ENCODE measurements around the gene L1CAM. TPM values are rescaled to one million over a fixed set of nuclear protein-coding genes. Genes with fewer than 3 reads are reported as not detected.

Gene L1CAM
- total RNA-seq, 1 donor from 2014 or later = 0.49 TPM

DNA sequence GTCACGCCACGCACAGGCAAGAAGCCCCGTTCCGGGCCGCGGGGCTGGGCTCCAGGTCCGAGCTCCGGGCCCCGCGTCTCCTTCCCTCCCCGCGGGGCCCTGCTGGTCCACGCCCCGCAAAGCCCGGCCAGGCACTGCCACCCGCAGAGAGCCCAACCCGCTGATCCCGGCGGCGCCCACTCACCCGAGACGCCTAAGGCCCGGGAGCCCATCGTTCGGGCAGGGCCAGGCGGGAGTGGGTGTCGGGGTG lies 56.5 kb downstream of the L1CAM start:
- peak overlapping the region; percentile 78 for H3K4me2 ChIP-seq
- H3K27me3 Mint-ChIP-seq (ENCODE audit: insufficient read depth, low read depth) = peaks cover 12% of the 10 kb centered on the region

DNA sequence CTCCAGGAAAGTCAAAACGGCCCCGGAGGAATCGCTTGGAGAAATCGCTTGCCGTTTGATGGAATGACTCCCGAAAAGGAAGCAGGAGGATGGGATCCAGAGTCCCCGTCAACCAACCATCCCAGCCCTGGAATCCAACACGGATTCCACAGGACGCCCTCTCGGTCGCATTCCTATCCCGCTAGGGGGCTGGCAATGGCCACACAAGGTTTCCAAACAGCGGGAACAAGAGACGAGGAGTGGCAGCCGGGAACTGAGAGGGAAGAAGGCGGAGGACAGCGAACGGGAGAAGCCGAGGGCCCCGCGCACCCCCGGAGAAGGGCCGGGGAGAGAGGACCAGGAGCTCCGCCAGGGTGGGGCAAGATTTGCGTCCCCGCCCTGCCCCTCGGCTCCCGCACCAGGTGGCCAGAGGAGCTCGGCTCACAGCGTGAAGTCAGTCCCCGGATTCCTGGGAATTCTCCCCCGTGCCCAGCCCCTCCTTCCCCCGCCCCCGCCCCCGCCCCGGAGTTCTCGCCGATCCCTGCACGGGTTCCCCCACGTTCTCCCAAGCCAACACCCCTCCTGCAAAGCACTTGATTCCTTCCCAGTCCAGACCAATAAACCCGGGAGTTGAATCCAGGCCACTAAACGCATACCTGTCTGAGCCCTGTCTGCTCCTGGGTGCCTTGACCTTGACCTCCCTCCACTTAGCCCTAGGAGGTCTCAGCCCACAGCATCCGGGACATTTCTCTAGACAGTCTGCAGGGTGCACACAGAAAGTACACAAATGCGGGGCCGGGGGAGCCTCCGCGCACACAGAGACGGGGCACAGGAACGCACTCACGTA lies 57.0 kb downstream of the L1CAM start:
- Histone ChIP-seq H3K9ac (no peak overlapping the region), H3K9me3 (ENCODE audit: low read depth) (no peaks in the 10 kb centered on the region), H3K27ac (no peak overlapping the region), H2AFZ (replicated peaks) (no peak overlapping the region), H3K4me3 (peak overlapping the region; percentile 51), H3K27me3 (peaks cover 63% of the 10 kb centered on the region), H3K79me2 (ENCODE audit: low read depth) (no peaks in the 10 kb centered on the region), H3K4me1 (no peaks in the 10 kb centered on the region), H3K36me3 (no peaks in the 10 kb centered on the region), H4K20me1 (ENCODE audit: low read depth) (peaks cover 8% of the 10 kb centered on the region), H3K4me2 (peak overlapping the region; percentile 78), H3F3A (ENCODE audit: low read depth) (peaks cover 16% of the 10 kb centered on the region)
- Mint-ChIP-seq H3K36me3 (peaks cover 5% of the 10 kb centered on the region), H3K27me3 (ENCODE audit: insufficient read depth, low read depth) (peaks cover 12% of the 10 kb centered on the region), H3K4me3 (peak overlapping the region; percentile 86), H3K4me1 (peaks cover 4% of the 10 kb centered on the region), H3K9me3 (peaks cover 24% of the 10 kb centered on the region), H3K27ac (no peak overlapping the region)
- DNase-seq (ENCODE audit: low spot score) = peak; percentile 76
- TF ChIP-seq EZH2phosphoT487 (IDR thresholded peaks at IDR 0.05) = no peak
- TF ChIP-seq CTCF (IDR thresholded peaks at IDR 0.05) = peak; percentile 11
- TF ChIP-seq EZH2 (IDR thresholded peaks at IDR 0.05) = no peak

More for the DNA sequence above, 56.5 kb downstream of the L1CAM start:
- H3K4me1 Mint-ChIP-seq = peaks cover 4% of the 10 kb centered on the region
- Histone ChIP-seq H2AFZ (replicated peaks) (no peak overlapping the region), H3K4me3 (peak overlapping the region; percentile 51), H3K36me3 (no peaks in the 10 kb centered on the region), H3K27ac (no peak overlapping the region), H3K9me3 (ENCODE audit: low read depth) (no peaks in the 10 kb centered on the region), H3K9ac (no peak overlapping the region), H3F3A (ENCODE audit: low read depth) (peaks cover 16% of the 10 kb centered on the region), H3K27me3 (peaks cover 63% of the 10 kb centered on the region), H3K4me1 (no peaks in the 10 kb centered on the region), H3K79me2 (ENCODE audit: low read depth) (no peaks in the 10 kb centered on the region), H4K20me1 (ENCODE audit: low read depth) (peaks cover 8% of the 10 kb centered on the region)
- peaks cover 27% of the 10 kb centered on the region for H3K9me3 Mint-ChIP-seq
- H3K27ac Mint-ChIP-seq = no peak overlapping the region
- H3K4me3 Mint-ChIP-seq = peak overlapping the region; percentile 86
- TF ChIP-seq EZH2phosphoT487 (IDR thresholded peaks at IDR 0.05) = no peak
- peak; percentile 70 for TF ChIP-seq EZH2 (IDR thresholded peaks at IDR 0.05)
- no peak for DNase-seq (ENCODE audit: low spot score)
- H3K36me3 Mint-ChIP-seq = peaks cover 5% of the 10 kb centered on the region

- H3K9me3 Mint-ChIP-seq = peaks cover 22% of the 10 kb centered on the region
- DNase-seq (ENCODE audit: low spot score) = no peak
- H3K9me3 ChIP-seq (ENCODE audit: low read depth) = no peaks in the 10 kb centered on the region
- peak overlapping the region; percentile 78 for H3K4me2 ChIP-seq
- TF ChIP-seq CTCF (IDR thresholded peaks at IDR 0.05) (no peak), EZH2phosphoT487 (IDR thresholded peaks at IDR 0.05) (no peak), EZH2 (IDR thresholded peaks at IDR 0.05) (no peak)
- peaks cover 16% of the 10 kb centered on the region for H3F3A ChIP-seq (ENCODE audit: low read depth)
- no peak overlapping the region for H3K9ac ChIP-seq
- peak overlapping the region; percentile 77 for H3K4me3 Mint-ChIP-seq
- H3K4me1 Mint-ChIP-seq = peaks cover 4% of the 10 kb centered on the region
- H4K20me1 ChIP-seq (ENCODE audit: low read depth) = peaks cover 8% of the 10 kb centered on the region
- no peak overlapping the region for H3K27ac ChIP-seq
- H3K4me3 ChIP-seq = peak overlapping the region; percentile 51
- H3K27me3 ChIP-seq = peaks cover 63% of the 10 kb centered on the region
- H3K36me3 Mint-ChIP-seq = peaks cover 5% of the 10 kb centered on the region
- H3K4me1 ChIP-seq = no peaks in the 10 kb centered on the region
- H3K36me3 ChIP-seq = no peaks in the 10 kb centered on the region
- H3K27me3 Mint-ChIP-seq (ENCODE audit: insufficient read depth, low read depth) = peaks cover 12% of the 10 kb centered on the region
- no peak overlapping the region for H3K27ac Mint-ChIP-seq
- no peaks in the 10 kb centered on the region for H3K79me2 ChIP-seq (ENCODE audit: low read depth)
- no peak overlapping the region for H2AFZ ChIP-seq (replicated peaks)
Observed at GRCh38 chrX:153828308-153828707, 57.7 kb downstream of the L1CAM start.

DNA sequence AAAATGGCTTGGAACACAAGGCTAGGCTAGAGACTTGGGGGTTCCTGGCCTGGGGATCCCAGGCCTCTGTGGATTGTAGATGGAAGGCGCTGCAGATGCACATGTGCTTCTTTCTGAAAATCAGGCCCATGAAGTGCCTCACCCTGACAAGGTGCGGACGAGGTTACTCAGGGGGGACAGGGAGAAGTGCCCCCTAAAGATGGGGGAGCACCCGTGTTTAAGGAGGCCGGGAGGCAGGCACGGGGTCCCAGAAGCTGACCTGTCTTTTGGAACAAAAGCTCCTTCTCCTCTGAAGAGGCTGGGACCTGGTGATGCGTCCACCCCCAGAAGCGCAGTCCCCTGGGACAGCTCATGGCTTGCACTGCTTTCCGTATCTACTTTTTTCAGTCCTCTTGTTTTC lies 58.1 kb downstream of the L1CAM start:
- Mint-ChIP-seq H3K4me1 (peaks cover 4% of the 10 kb centered on the region), H3K4me3 (peak overlapping the region; percentile 52), H3K27ac (no peak overlapping the region), H3K9me3 (peaks cover 19% of the 10 kb centered on the region), H3K36me3 (peaks cover 5% of the 10 kb centered on the region), H3K27me3 (ENCODE audit: insufficient read depth, low read depth) (peaks cover 12% of the 10 kb centered on the region)
- no peak for TF ChIP-seq CTCF (IDR thresholded peaks at IDR 0.05)
- TF ChIP-seq EZH2phosphoT487 (IDR thresholded peaks at IDR 0.05) = no peak
- TF ChIP-seq EZH2 (IDR thresholded peaks at IDR 0.05) = no peak
- no peak overlapping the region for H3K27ac ChIP-seq
- H3K36me3 ChIP-seq = no peaks in the 10 kb centered on the region
- no peak for DNase-seq (ENCODE audit: low spot score)
- H3K4me3 ChIP-seq = no peak overlapping the region
- no peaks in the 10 kb centered on the region for H3K4me1 ChIP-seq
- H3K79me2 ChIP-seq (ENCODE audit: low read depth) = no peaks in the 10 kb centered on the region
- peaks cover 16% of the 10 kb centered on the region for H3F3A ChIP-seq (ENCODE audit: low read depth)
- H2AFZ ChIP-seq (replicated peaks) = no peak overlapping the region
- H3K9ac ChIP-seq = no peak overlapping the region
- no peaks in the 10 kb centered on the region for H3K9me3 ChIP-seq (ENCODE audit: low read depth)
- H3K4me2 ChIP-seq = peak overlapping the region; percentile 78
- peaks cover 8% of the 10 kb centered on the region for H4K20me1 ChIP-seq (ENCODE audit: low read depth)
- peaks cover 62% of the 10 kb centered on the region for H3K27me3 ChIP-seq

All from neural progenitor cell (in vitro differentiated cells).